H1 (cell line): ENCODE data around the gene TMEM236. TPM values are rescaled to one million over a fixed set of nuclear protein-coding genes. Genes with fewer than 3 reads are reported as not detected.

Experiments
- CTCF ChIA-PET: fragments of 300-600 bp; sonication (Branson Sonifier 250); formaldehyde crosslinking; loops from one replicate; lab custom pipeline; 2021; ENCODE audit not compliant: partially characterized antibody; lab: Charles Lee
- POLR2A ChIA-PET: fragments of 300-600 bp; sonication (Branson Sonifier 250); formaldehyde crosslinking; loops from one replicate; lab custom pipeline; 2021; ENCODE audit warnings: inconsistent platforms; ENCODE audit not compliant: partially characterized antibody; lab: Charles Lee
- DNase-seq, 2 experiments: peaks; one replicate each; pipeline versions ENCODE4 v3.0.0 to v3.0.0-alpha.2; 2010 to 2022; ENCODE audit warnings: low spot score in 2 of 2, low read depth in 1 of 2, mixed read lengths in 1 of 2
- FAIRE-seq: peaks from 2 replicates; lab custom pipeline; 2011; peaks lifted over from hg19 to GRCh38; lab: Jason Lieb, UNC
- H2AFZ ChIP-seq: 2 replicates; pipeline ENCODE4 v1.8.1; 2012; ENCODE audit warnings: low read length, inconsistent platforms
- H2AK5ac ChIP-seq: 2 replicates; pipeline ENCODE4 v1.6.1; 2013; ENCODE audit warnings: low read depth, low read length
- H2BK120ac ChIP-seq: replicated peaks from 2 replicates; pipeline ENCODE3; 2013; ENCODE audit warnings: low read depth, low read length, inconsistent platforms
- H2BK12ac ChIP-seq: 2 replicates; pipeline ENCODE4 v1.6.1; 2013; ENCODE audit warnings: low read depth, low read length
- H2BK15ac ChIP-seq: 2 replicates; pipeline ENCODE4 v1.6.1; 2013; ENCODE audit warnings: low read length
- H2BK20ac ChIP-seq: 2 replicates; pipeline ENCODE4 v1.6.1; 2013; ENCODE audit warnings: low read length
- H2BK5ac ChIP-seq: 2 replicates; pipeline ENCODE4 v1.6.1; 2013; ENCODE audit warnings: low read depth, low read length
- H3K14ac ChIP-seq: 2 replicates; pipeline ENCODE4 v1.6.1; 2013; ENCODE audit warnings: inconsistent platforms; ENCODE audit not compliant: insufficient read length
- H3K18ac ChIP-seq: 2 replicates; pipeline ENCODE4 v1.6.1; 2013; ENCODE audit warnings: low read length; ENCODE audit errors: extremely low read depth
- H3K23ac ChIP-seq: 2 replicates; pipeline ENCODE4 v1.6.1; 2013; ENCODE audit warnings: inconsistent platforms; ENCODE audit not compliant: insufficient read length
- H3K23me2 ChIP-seq: 2 replicates; pipeline ENCODE4 v1.6.1; 2013; ENCODE audit warnings: low read depth, low read length
- H3K27ac ChIP-seq: 2 replicates; pipeline ENCODE4 v1.6.1; 2011; ENCODE audit warnings: low read depth, low read length, inconsistent platforms
- H3K27me3 ChIP-seq, 4 experiments: replicated peaks in 1 of 4; 1 replicate in 1 of 4; 2 replicates in 3 of 4; pipeline versions ENCODE4 v1.6.1 to v1.8.1; 2011 to 2013; ENCODE audit warnings: low read length in 3 of 4, mild to moderate bottlenecking in 3 of 4, inconsistent platforms in 2 of 4, mixed read lengths in 2 of 4, moderate library complexity in 1 of 4; ENCODE audit not compliant: control insufficient read depth in 3 of 4, insufficient read depth in 3 of 4; ENCODE audit errors: extremely low read depth in 1 of 4
- H3K36me3 ChIP-seq, 4 experiments: 2 replicates each; pipeline versions ENCODE4 v1.6.1 to v1.8.1; 2011 to 2013; ENCODE audit warnings: mild to moderate bottlenecking in 4 of 4, low read length in 3 of 4, moderate library complexity in 2 of 4, control low read depth in 1 of 4, inconsistent platforms in 1 of 4; ENCODE audit not compliant: insufficient read depth in 4 of 4, control insufficient read depth in 2 of 4
- H3K4ac ChIP-seq: replicated peaks from 2 replicates; pipeline ENCODE3; 2013; ENCODE audit warnings: low read length, low read depth, mixed read lengths, inconsistent platforms; ENCODE audit not compliant: insufficient read length
- H3K4me1 ChIP-seq, 4 experiments: replicated peaks in 1 of 4; 1 replicate in 1 of 4; 2 replicates in 3 of 4; pipeline versions ENCODE4 v1.6.1 to v1.8.1; 2011 to 2013; ENCODE audit warnings: low read length in 3 of 4, inconsistent platforms in 2 of 4, mixed read lengths in 1 of 4; ENCODE audit not compliant: insufficient read depth in 4 of 4, control insufficient read depth in 3 of 4
- H3K4me2 ChIP-seq, 2 experiments: 2 replicates each; pipeline versions ENCODE4 v1.6.1 to v1.8.1; 2011 to 2013; ENCODE audit warnings: low read depth in 2 of 2, low read length in 2 of 2, control low read depth in 1 of 2, inconsistent platforms in 1 of 2, mild to moderate bottlenecking in 1 of 2; ENCODE audit not compliant: insufficient read depth in 1 of 2
- H3K4me3 ChIP-seq, 4 experiments: fragments of 200-600, 300-600 bp in 1 of 4; sonication (generic), shearing (Covaris generic), sonication (Bioruptor Twin) in 1 of 4; 2 replicates each; pipeline versions ENCODE4 v1.5.1 to v1.8.1; 2011 to 2016; ENCODE audit warnings: low read length in 4 of 4, low read depth in 3 of 4, control low read depth in 2 of 4, inconsistent platforms in 2 of 4, mild to moderate bottlenecking in 2 of 4, mixed read lengths in 1 of 4, moderate library complexity in 1 of 4; ENCODE audit not compliant: insufficient read depth in 2 of 4; ENCODE audit errors: extremely low read depth in 1 of 4
- H3K56ac ChIP-seq: replicated peaks from 2 replicates; pipeline ENCODE3; 2013; ENCODE audit warnings: low read depth, mild to moderate bottlenecking, mixed read lengths, low read length, inconsistent platforms; ENCODE audit not compliant: insufficient read length
- H3K79me1 ChIP-seq: 2 replicates; pipeline ENCODE4 v1.6.1; 2013; ENCODE audit warnings: low read depth, low read length, control low read depth
- H3K79me2 ChIP-seq, 2 experiments: 2 replicates each; pipeline versions ENCODE4 v1.6.1 to v1.8.1; 2012 to 2013; ENCODE audit warnings: low read length in 2 of 2, mild to moderate bottlenecking in 2 of 2, inconsistent platforms in 1 of 2; ENCODE audit not compliant: insufficient read depth in 2 of 2, control insufficient read depth in 1 of 2
- H3K9ac ChIP-seq, 4 experiments: replicated peaks in 1 of 4; 1 replicate in 1 of 4; 2 replicates in 3 of 4; pipeline versions ENCODE4 v1.6.1 to v1.8.1; 2011 to 2013; ENCODE audit warnings: low read depth in 3 of 4, low read length in 3 of 4, control low read depth in 2 of 4, mild to moderate bottlenecking in 2 of 4, moderate library complexity in 2 of 4, inconsistent platforms in 1 of 4; ENCODE audit errors: extremely low read depth in 1 of 4
- H3K9me3 ChIP-seq, 2 experiments: 2 replicates each; pipeline versions ENCODE4 v1.6.1 to v1.8.1; 2012 to 2013; ENCODE audit warnings: mild to moderate bottlenecking in 2 of 2, moderate library complexity in 2 of 2, control low read depth in 1 of 2, inconsistent platforms in 1 of 2, low read depth in 1 of 2, low read length in 1 of 2, mixed read lengths in 1 of 2; ENCODE audit not compliant: insufficient read depth in 2 of 2
- H4K20me1 ChIP-seq, 2 experiments: replicated peaks in 1 of 2; 2 replicates each; pipeline versions ENCODE3 to v1.8.1; 2011 to 2013; ENCODE audit warnings: inconsistent platforms in 2 of 2, low read length in 2 of 2, mild to moderate bottlenecking in 1 of 2; ENCODE audit not compliant: insufficient read depth in 2 of 2, control insufficient read depth in 1 of 2
- H4K5ac ChIP-seq: 2 replicates; pipeline ENCODE4 v1.6.1; 2013; ENCODE audit warnings: low read length, low read depth, mixed read lengths, inconsistent platforms; ENCODE audit not compliant: insufficient read length
- H4K8ac ChIP-seq: 2 replicates; pipeline ENCODE4 v1.8.0; 2013; ENCODE audit warnings: mild to moderate bottlenecking, moderate library complexity, low read length, inconsistent platforms; ENCODE audit not compliant: insufficient read depth; ENCODE audit errors: extremely low read depth
- H4K91ac ChIP-seq: replicated peaks from 2 replicates; pipeline ENCODE3; 2013; ENCODE audit warnings: low read length, mixed read lengths, inconsistent platforms; ENCODE audit not compliant: insufficient read length
- JUN ChIP-seq: IDR thresholded peaks from 2 replicates; pipeline ENCODE4 v1.6.1; 2011; ENCODE audit warnings: low read depth, mild to moderate bottlenecking, improper control_type of control experiment, low read length
- TBP ChIP-seq: IDR thresholded peaks from 2 replicates; pipeline ENCODE4 v1.6.1; 2011; ENCODE audit warnings: low read depth, low read length, improper control_type of control experiment
- WGBS, 2 experiments: shearing (Covaris generic) in 1 of 2; methylation state at CpG; one replicate each; pipeline versions ENCODE4 v1.1.6 to v1.1.7; 2013 to 2015; ENCODE audit warnings: low lambda C conversion rate in 2 of 2, mixed read lengths in 2 of 2, inconsistent platforms in 1 of 2, low coverage in 1 of 2, missing lambda C conversion rate in 1 of 2; ENCODE audit not compliant: insufficient replicate concordance in 2 of 2, insufficient coverage in 1 of 2, insufficient read length in 1 of 2; ENCODE audit errors: extremely low coverage in 1 of 2, missing lambda C conversion rate in 1 of 2; 5-methylcytosine and 5-hydroxymethylcytosine counted together
- microRNA counts: library from miRNA; unstranded; fragments of <30 nt; microRNA quantifications from one replicate; lab custom pipeline; 2015
- microRNA-seq, 2 experiments: library from miRNA; unstranded; fragments of <30 nt; microRNA quantifications; one replicate each; pipeline versions ENCODE4 to v1.2.0, GENCODE V29; 2016 to 2020; ENCODE audit warnings: borderline microRNAs expressed in 2 of 2, borderline number of aligned reads in 2 of 2, borderline replicate concordance in 1 of 2
- polyA plus RNA-seq, 7 experiments: library from polyadenylated mRNA; depleted of rRNA in 3 of 7; stranded (reverse) in 5 of 7; unstranded in 2 of 7; fragments of >200 nt in 5 of 7; fragments of 200-250 nt in 2 of 7; gene quantifications; 1 replicate in 5 of 7; 2 replicates in 1 of 7; 4 replicates in 1 of 7; pipeline versions ENCODE4 v1.2.1 to v1.2.3, GENCODE V29; 2011 to 2013; ENCODE audit warnings: missing spikeins in 2 of 7, mixed read lengths in 2 of 7
- small RNA-seq: library from polyadenylated mRNA; stranded (forward); fragments of <200 nt; extraction: miRNeasy Mini kit (QIAGEN cat#:217004); gene quantifications from one replicate; pipeline ENCODE3, GENCODE V24; 2013; ENCODE audit not compliant: insufficient read depth
- total RNA-seq: library from RNA; stranded (reverse); fragmentation: NEBNext Ultra II Directional; extraction: Animal tissue kit (Norgen Biotek cat#: 25700); gene quantifications from 2 replicates; pipeline ENCODE4 v1.2.1, GENCODE V29; 2021

TMEM236 gene
- total and polyA plus RNA-seq, 2 of the 8 experiments (the other 6 are each of a cell fraction or from before 2014, with no cell fraction given) = 0.02 to 0.07 TPM

- no peak for TF ChIP-seq JUN
- TF ChIP-seq TBP = no peak
- Histone ChIP-seq H3K4me3 (no peak overlapping the region), H3K79me2 (no peaks in the 10 kb centered on the region), H4K91ac (no peak overlapping the region), H3K9ac (no peak overlapping the region), H2BK5ac (no peak overlapping the region), H2AK5ac (no peak overlapping the region), H2BK12ac (no peak overlapping the region), H4K20me1 (no peaks in the 10 kb centered on the region), H3K18ac (no peak overlapping the region), H2BK20ac (no peak overlapping the region), H3K23ac (no peak overlapping the region), H3K79me1 (no peaks in the 10 kb centered on the region), H3K27ac (no peak overlapping the region), H3K14ac (no peak overlapping the region), H3K4ac (no peak overlapping the region), H3K9me3 (no peaks in the 10 kb centered on the region; a peak in 1 of 4 replicates), H3K36me3 (no peaks in the 10 kb centered on the region), H3K56ac (no peak overlapping the region), H2BK120ac (no peak overlapping the region), H2AFZ (no peak overlapping the region), H4K8ac (no peak overlapping the region), H3K23me2 (no peaks in the 10 kb centered on the region), H2BK15ac (no peak overlapping the region), H4K5ac (no peak overlapping the region), H3K4me2 (no peak overlapping the region), H3K27me3 (no peaks in the 10 kb centered on the region), H3K4me1 (peaks cover 0 to 4% (median 2%) of the 10 kb centered on the region in 4 experiments; a peak in 3 of 7 replicates)
- POLR2A ChIA-PET = no interaction called here
- DNase-seq = no peak
- CTCF ChIA-PET = interaction anchor here (0.6 to 4.3 kb wide), 20 partner anchors 8 to 390 kb away, joined by 3 to 19 read pairs (median 4); no protein-coding TSS in a partner anchor
- WGBS, 2 experiments = 93% methylated on average over 5 of the region's 5 CpGs; no CpG with 5 or more reads in 1 of the 2 experiments
- FAIRE-seq = no peak
Measured at GRCh38 chr10:17848646-17849045, 96.6 kb downstream of the TMEM236 start.

MicroRNA genes within 50 kb of the gene (microRNA counts, 767-probe panel; counts per million panel counts)
- microRNA hsa-miR-511 (lab: Ali Mortazavi, UCI) = 879 counts per million, percentile 95 among the panel's probes with 10 or more counts

Small RNAs within 50 kb of the gene (microRNA-seq; reads per million reads assigned to microRNA genes)
- 0 reads per million in 2 experiments for gene MIR511

Small RNAs within 50 kb of the gene (small RNA-seq; reads per million reads assigned to genes)
- 0.69 reads per million for gene MIR511

Other genes starting within 250 kb of the TMEM236 start
- gene HACD1, start 134.8 kb upstream of the TMEM236 start, total RNA-seq = 30.8 and 32.6 TPM in 2 replicates
- gene HACD1, start 134.8 kb upstream of the TMEM236 start, polyA plus RNA-seq (2011; rRNA removed) = 12.5 and 18.7 TPM in 2 replicates
- 27.8 and 29.7 TPM in 2 replicates for gene STAM, start 108.0 kb upstream of the TMEM236 start, total RNA-seq
- gene STAM, start 108.0 kb upstream of the TMEM236 start, polyA plus RNA-seq (2011; rRNA removed) = 17.0 and 22.0 TPM in 2 replicates
- 0.06 and 0.11 TPM in 2 replicates for gene MRC1, start 57.1 kb downstream of the TMEM236 start, total RNA-seq
- 0.02 and 0.03 TPM in 2 replicates for gene MRC1, start 57.1 kb downstream of the TMEM236 start, polyA plus RNA-seq (2011; rRNA removed)
- gene SLC39A12, start 199.7 kb downstream of the TMEM236 start, total RNA-seq = not detected in 2 replicates
- not detected in 2 replicates for gene SLC39A12, start 199.7 kb downstream of the TMEM236 start, polyA plus RNA-seq (2011; rRNA removed)